ENCODE measurements around the gene TASP1.
A peak's percentile ranks its signal among the peaks of the same experiment; 100 is the strongest.
"Not testable (repeated sequence)": the region's sequence is repeated elsewhere in the genome, so short reads cannot be mapped to it uniquely, and the experiment has no call there.

TASP1 gene

GRCh38 chr20:13648291-13649228 lies 9.8 kb upstream of the TASP1 start:
- no peaks in the 10 kb centered on the region for H3K36me3 ChIP-seq (ENCODE audit: low read depth)

DNA sequence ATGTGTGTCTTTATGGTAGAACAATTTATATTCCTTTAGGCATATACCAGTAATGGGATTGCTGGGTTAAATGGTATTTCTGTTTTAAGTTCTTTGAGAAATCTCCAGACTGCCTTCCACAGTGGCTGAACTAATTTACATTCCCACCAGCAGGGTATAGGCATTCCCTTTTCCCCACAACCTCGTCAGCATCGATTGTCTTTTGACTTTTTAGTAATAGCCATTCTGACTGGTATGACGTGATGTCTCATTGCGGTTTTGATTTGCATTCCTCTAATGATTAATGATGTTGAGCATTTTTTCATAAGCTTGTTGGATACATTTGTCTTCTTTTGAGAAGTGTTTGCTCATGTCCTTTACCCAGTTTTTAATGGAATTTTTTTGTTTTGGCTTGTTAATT lies 5.3 kb upstream of the TASP1 start:
- no peak for DNase-seq (ENCODE audit: low spot score)
- Histone ChIP-seq H3K4me3 (ENCODE audit: severe bottlenecking) (no peak overlapping the region), H3K27me3 (ENCODE audit: insufficient read depth, poor library complexity, severe bottlenecking) (no peaks in the 10 kb centered on the region), H3K27ac (ENCODE audit: poor library complexity, severe bottlenecking) (no peak overlapping the region), H3K9me3 (ENCODE audit: severe bottlenecking) (no peaks in the 10 kb centered on the region), H3K4me1 (ENCODE audit: insufficient read depth, poor library complexity, severe bottlenecking) (no peaks in the 10 kb centered on the region), H3K36me3 (ENCODE audit: low read depth) (no peaks in the 10 kb centered on the region)
- peak; percentile 60 for ATAC-seq (ENCODE audit: low read depth)
- TF ChIP-seq CTCF (IDR thresholded peaks at IDR 0.05; ENCODE audit: poor library complexity, severe bottlenecking) = peak; percentile 26

More at GRCh38 chr20:13648291-13649228, 9.8 kb upstream of the TASP1 start:
- ATAC-seq (ENCODE audit: low read depth) (no peak), DNase-seq (ENCODE audit: low spot score) (no peak)
- Histone ChIP-seq H3K27me3 (ENCODE audit: insufficient read depth, poor library complexity, severe bottlenecking) (no peaks in the 10 kb centered on the region), H3K27ac (ENCODE audit: poor library complexity, severe bottlenecking) (no peak overlapping the region), H3K9me3 (ENCODE audit: severe bottlenecking) (no peaks in the 10 kb centered on the region), H3K4me1 (ENCODE audit: insufficient read depth, poor library complexity, severe bottlenecking) (no peaks in the 10 kb centered on the region), H3K4me3 (ENCODE audit: severe bottlenecking) (no peak overlapping the region)
- TF ChIP-seq CTCF (IDR thresholded peaks at IDR 0.05; ENCODE audit: poor library complexity, severe bottlenecking) = no peak

DNA sequence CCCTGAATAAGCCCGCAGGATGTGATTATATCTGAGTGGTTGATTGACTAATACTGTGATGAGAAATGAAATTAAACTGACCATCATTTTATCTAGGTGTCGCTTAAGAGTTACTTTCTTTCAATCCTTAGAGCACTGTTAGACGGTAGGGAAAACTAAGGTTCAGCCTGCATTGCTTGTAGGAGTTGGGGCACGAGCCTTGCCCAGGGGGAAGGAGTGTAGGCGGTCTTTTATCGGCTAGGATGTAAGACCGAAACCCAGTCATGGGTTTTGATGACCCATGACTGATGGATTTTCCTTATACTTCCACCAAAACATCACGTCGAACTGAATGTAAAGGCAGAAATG lies 392 bp upstream of the TASP1 start:
- H3K36me3 ChIP-seq (ENCODE audit: low read depth) = no peaks in the 10 kb centered on the region
- TF ChIP-seq CTCF (IDR thresholded peaks at IDR 0.05; ENCODE audit: poor library complexity, severe bottlenecking) = no peak
- ATAC-seq (ENCODE audit: low read depth) (no peak), DNase-seq (ENCODE audit: low spot score) (no peak)
- peak overlapping the region; percentile 70 for H3K27ac ChIP-seq (ENCODE audit: poor library complexity, severe bottlenecking)
- peak overlapping the region; percentile 81 for H3K4me3 ChIP-seq (ENCODE audit: severe bottlenecking)
- H3K4me1 ChIP-seq (ENCODE audit: insufficient read depth, poor library complexity, severe bottlenecking) = peaks cover 12% of the 10 kb centered on the region
- no peaks in the 10 kb centered on the region for H3K27me3 ChIP-seq (ENCODE audit: insufficient read depth, poor library complexity, severe bottlenecking)
- no peaks in the 10 kb centered on the region for H3K9me3 ChIP-seq (ENCODE audit: severe bottlenecking)

DNA sequence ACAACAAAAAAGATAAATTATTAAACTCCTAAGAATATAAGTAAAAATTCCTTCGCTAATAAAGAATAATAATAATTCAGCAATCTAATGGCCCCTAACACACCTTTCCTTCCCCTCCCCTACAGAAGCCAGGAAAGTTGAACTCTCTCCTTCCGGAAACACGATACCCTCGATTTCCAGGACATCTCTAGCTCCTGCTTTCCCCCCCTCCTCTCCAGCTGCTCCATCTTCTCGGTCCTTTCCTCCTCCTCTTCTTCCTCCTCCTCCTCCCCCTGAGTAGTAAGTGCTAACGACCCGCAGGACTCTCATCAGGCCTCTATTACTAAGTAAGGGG lies 603 bp downstream of the TASP1 start:
- peaks cover 12% of the 10 kb centered on the region for H3K4me1 ChIP-seq (ENCODE audit: insufficient read depth, poor library complexity, severe bottlenecking)
- no peak for DNase-seq (ENCODE audit: low spot score)
- peak; percentile 34 for ATAC-seq (ENCODE audit: low read depth)
- peak overlapping the region; percentile 81 for H3K4me3 ChIP-seq (ENCODE audit: severe bottlenecking)
- no peaks in the 10 kb centered on the region for H3K36me3 ChIP-seq (ENCODE audit: low read depth)
- H3K27me3 ChIP-seq (ENCODE audit: insufficient read depth, poor library complexity, severe bottlenecking) = no peaks in the 10 kb centered on the region
- no peak for TF ChIP-seq CTCF (IDR thresholded peaks at IDR 0.05; ENCODE audit: poor library complexity, severe bottlenecking)
- H3K27ac ChIP-seq (ENCODE audit: poor library complexity, severe bottlenecking) = peak overlapping the region; percentile 70
- H3K9me3 ChIP-seq (ENCODE audit: severe bottlenecking) = no peaks in the 10 kb centered on the region

DNA sequence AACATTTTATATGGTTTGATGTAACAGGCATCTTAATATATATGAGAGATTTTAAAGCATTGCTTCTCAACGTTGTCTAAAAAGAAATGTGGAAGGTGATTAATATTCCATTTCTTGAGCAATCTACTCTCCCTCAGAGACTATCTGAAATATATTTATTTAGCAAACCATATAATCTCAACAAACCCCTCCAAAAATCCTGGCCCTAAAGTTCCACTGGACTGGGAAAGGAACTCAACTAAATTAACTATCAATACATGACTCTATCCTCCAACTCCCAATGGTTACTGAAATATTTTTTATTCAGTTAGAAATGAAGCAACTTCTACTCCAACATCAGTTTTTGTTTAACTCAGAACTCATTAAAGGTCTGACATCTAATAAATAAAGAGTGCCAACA lies 6.3 kb downstream of the TASP1 start:
- no peaks in the 10 kb centered on the region for H3K27me3 ChIP-seq (ENCODE audit: insufficient read depth, poor library complexity, severe bottlenecking)
- H3K9me3 ChIP-seq (ENCODE audit: severe bottlenecking) = no peaks in the 10 kb centered on the region
- no peak for DNase-seq (ENCODE audit: low spot score)
- H3K4me3 ChIP-seq (ENCODE audit: severe bottlenecking) = no peak overlapping the region
- TF ChIP-seq CTCF (IDR thresholded peaks at IDR 0.05; ENCODE audit: poor library complexity, severe bottlenecking) = no peak
- no peak for ATAC-seq (ENCODE audit: low read depth)
- H3K36me3 ChIP-seq (ENCODE audit: low read depth) = peaks cover 15% of the 10 kb centered on the region
- no peak overlapping the region for H3K27ac ChIP-seq (ENCODE audit: poor library complexity, severe bottlenecking)
- H3K4me1 ChIP-seq (ENCODE audit: insufficient read depth, poor library complexity, severe bottlenecking) = peaks cover 14% of the 10 kb centered on the region

DNA sequence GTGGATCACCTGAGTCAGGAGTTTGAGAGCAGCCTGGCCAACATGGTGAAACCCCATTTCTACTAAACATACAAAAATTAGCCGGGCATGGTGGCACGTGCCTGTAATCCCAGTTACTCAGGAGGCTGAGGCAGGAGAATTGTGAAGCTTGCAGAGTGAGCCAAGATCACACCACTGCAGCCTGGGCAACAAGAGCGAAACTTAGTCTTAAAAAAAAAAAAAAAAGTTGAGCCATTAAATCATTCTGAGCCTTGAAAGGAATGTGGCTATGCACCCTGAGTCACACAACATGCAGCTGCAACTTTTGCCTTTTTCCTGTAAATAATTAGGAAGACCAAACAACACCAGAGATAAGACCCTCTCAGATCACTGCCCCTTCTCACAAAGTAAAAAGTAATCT lies 11.2 kb downstream of the TASP1 start:
- H3K4me3 ChIP-seq (ENCODE audit: severe bottlenecking); H3K9me3 ChIP-seq (ENCODE audit: severe bottlenecking); DNase-seq (ENCODE audit: low spot score); H3K27me3 ChIP-seq (ENCODE audit: insufficient read depth, poor library complexity, severe bottlenecking): not testable (repeated sequence)
- H3K27ac ChIP-seq (ENCODE audit: poor library complexity, severe bottlenecking) = peak overlapping the region; percentile 9
- ATAC-seq (ENCODE audit: low read depth) = peak; percentile 76
- H3K4me1 ChIP-seq (ENCODE audit: insufficient read depth, poor library complexity, severe bottlenecking) = peaks cover 11% of the 10 kb centered on the region
- peaks cover 45% of the 10 kb centered on the region for H3K36me3 ChIP-seq (ENCODE audit: low read depth)

Data from RWPE2 (cell line).